Hematopoietic multipotent progenitor cell treated with erythropoietin and hydrocortisone succinate and interleukin-3 and kit ligand, for 6 days (in vitro differentiated cells): ENCODE measurements around the gene DOCK3.
A peak's percentile ranks its signal among the peaks of the same experiment; 100 is the strongest.
"Not testable (repeated sequence)": the region's sequence is repeated elsewhere in the genome, so short reads cannot be mapped to it uniquely, and the experiment has no call there.

ENCODE experiments used
- DNase-seq: peaks from one replicate; pipeline ENCODE4 v3.0.0-alpha.2; 2015

Gene DOCK3

DNA sequence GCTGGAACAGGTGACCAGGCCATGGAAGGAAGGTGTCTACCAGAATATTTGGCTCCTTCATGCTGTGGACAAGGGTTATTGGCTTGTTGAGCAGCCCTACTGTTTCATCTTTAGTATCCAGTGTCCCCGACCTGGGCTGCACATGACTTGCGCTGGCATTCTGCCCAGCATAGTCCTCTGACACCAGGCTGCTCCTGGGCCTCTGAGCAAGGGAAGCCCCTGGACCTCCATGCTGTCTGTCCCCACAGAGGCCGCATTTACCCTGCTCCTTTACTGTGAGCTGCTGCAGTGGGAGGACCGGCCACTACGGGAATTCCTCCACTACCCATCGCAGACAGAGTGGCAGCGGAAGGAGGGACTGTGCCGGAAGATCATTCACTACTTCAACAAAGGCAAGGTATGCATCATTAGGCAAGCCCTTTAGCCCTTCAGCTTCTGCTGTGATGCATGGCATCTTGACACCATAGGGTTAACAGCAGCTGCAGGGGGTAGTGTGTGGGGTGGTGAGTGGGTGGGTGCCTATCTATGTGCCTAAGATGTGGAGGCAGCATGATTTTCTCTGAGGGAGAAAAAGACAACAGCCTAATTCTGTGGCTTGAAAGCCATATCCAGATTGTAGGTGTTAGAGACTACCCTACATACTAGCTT, 666.4 kb downstream of the DOCK3 start:
- no peak for DNase-seq

DNA sequence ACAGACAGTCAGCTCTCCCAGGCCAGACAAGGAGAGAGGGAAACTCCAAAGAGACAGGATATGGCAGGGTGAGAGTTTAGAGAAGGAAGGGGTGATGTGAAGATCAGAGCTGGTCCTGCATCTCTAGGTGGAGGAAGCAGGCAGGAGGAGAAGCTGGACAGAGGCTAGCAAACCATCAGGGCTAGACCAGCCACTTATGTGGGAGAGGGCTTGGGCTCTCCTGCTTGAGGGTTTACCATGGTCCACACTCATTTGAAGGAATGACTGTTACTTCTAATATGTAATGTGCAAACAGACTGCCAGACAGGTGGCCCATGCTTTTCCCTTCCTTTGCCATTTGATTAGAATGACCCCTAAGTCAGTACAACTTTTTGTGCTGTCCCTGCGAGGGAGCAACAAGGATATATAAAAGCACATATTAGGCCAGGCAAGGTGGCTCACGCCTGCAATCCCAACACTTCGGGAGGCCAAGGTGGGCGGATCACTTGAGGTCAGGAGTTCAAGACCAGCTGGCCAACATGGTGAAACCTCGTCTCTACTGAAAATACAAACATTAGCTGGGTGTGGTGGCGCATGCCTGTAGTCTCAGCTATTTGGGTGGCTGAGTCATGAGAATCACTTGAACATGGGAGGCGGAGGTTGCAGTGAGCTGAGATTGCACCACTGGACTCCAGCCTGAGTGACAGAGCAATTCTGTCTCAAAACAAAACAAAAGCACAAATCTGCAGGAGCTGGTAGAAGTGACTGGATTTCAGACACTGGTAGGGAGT, 669.4 kb downstream of the DOCK3 start:
- DNase-seq, result no peak

DNA sequence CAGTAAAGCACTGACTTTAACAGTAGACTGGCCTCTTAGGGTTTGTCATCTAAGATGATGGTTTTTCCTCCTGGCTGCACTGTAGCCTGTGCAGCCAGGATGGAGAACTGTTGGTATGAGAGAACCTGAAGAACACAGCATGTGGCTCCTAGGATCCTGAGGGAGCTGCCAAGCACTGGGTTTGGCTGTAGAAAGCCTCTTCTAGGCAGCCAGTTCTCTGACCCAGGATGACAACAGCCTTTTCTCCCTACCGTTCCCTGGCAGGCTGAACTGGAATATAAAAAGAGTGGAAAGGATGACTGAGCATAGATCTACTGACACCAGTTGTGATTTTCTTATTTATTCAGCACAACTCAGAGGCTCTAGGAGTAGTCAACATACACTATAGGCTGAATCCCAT, 676.0 kb downstream of the DOCK3 start:
- no peak for DNase-seq

DNA sequence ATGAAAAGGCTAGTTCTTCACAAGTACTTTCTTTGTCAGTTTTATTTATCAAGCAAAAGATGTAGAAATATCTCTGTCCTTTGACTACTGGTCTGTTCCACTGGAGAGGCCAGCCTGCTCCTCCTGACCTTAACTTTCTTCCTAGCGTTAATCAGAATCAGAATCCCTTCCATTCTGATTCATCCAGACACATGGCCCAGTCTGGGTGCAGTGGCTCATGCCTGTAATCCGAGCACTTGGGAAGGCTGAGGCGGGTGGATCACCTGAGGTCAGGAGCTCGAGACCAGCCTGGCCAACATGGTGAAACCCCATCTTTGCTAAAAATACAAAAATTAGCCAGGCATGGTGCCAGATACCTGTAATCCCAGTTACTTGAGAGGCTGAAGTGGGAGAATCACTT, 678.4 kb downstream of the DOCK3 start:
- DNase-seq, result no peak

DNA sequence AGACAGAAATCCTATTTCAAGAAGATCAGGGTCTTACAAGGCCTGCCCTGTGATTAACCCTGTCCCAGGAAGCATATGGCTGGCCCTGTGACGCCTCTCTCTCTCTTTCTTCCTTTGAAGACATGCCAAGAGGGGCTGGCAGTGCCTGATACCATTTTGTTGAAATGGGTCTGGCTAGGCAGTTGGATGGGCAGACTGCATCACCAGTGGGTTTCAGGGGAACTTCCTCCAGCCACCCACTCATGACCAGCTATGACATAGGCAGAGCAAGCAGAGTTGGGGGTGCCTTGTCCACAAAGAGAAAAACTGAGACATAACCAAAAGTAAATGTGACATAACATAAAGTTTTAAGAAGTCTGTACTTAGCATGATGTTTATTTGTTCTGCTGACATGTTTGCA, 679.0 kb downstream of the DOCK3 start:
- DNase-seq, result peak; percentile 25

DNA sequence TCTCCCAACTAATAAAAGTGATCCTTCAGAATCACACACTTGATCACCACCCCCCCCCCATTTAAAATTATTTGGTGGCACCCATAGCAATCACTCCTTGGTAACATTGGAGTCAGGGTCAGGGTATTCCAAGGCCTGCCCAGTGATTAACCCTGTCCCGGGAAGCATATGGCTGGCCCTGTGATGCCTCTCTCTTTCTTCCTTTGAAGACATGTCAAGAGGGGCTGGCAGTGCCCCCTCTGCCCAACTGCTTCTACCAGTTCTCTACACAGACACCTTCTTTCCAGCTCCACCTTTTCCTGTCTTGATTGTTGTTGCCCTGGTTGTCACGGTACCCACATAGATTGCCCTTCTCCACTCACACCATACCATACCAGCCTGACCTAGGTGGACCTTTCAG, 679.4 kb downstream of the DOCK3 start:
- DNase-seq, result no peak

DNA sequence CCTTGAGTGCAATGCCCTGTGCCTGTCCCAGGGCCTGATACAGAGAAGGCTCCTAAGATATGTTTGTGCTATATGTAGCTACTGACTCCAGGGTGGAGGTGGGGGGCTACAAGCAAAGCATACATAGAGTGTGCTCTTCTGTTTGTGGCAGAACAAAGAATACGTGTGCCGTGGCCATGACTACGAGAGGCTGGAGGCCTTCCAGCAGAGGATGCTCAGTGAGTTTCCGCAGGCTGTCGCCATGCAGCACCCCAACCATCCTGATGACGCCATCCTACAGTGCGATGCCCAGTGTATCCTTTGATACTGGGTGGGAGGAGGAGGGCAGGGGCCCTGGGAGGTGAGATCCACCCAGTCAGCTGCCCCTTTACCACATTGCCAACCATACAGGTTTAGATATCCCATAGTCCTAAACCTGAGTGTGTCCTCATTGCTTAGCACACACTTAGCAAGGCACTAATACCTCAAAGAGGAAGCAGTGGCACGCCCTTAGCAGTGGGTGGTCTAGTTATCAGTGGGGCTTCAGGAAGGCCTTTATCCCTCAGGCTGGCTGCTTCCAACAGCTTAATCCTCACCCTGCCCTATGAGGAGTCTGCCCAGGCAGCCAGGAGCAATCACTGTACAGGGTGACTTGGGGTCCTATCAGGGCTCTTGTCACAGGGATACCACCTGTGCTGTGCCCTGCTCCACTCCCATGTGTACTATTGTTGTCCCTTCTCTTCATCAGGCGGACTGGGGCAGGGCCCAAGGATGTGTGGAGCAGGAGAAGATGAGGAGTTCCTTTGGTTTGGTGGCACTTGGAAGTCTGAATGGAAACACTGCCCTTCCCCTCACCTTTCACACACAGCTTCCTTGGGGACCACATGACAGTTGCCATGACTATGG, 680.2 kb downstream of the DOCK3 start:
- no peak for DNase-seq

DNA sequence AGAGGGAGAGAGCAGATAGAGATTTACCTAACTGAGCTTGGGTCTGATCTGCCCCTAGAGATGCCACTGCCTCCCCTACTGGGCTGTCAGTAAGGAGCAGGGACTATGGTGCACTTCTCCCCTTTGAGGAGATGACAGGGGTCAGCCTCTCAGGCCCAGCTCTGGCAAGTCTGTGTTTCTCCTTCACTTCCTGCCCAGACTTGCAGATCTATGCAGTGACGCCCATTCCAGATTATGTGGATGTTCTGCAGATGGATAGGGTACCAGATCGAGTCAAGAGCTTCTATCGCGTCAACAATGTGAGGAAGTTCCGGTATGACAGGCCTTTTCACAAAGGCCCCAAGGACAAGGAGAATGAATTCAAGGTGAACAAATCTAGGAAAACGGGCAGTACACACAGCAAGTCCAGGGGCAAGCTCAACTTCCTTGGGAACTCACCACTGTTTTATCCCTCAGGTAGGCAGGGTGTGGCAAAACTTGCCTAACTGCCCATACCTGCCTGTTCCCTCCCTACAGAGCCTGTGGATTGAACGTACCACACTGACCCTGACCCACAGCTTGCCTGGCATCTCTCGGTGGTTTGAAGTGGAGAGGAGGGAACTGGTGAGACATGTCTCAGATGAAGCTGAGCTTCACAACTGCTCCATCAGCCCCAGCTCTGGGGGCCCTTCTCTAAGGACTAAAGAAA, 681.3 kb downstream of the DOCK3 start:
- DNase-seq, result no peak

DNA sequence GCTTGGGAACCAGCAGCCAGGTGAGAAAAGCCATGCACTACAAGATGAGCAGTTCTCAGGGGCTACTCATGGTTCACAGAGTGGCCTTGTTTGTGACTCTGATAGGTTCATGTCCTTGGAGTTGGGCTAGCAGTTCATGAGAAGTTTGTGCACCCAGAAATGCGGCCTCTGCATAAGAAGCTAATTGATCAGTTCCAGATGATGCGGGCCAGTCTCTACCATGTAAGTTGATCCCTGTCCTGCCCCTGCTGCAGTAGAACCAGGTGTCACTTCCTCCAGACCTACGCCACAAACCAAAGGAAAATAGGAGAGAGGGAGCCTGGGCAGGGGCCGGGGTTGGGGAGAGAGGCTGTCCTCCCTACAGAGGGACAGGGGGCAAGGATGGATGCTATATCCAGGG, 683.1 kb downstream of the DOCK3 start:
- no peak for DNase-seq

DNA sequence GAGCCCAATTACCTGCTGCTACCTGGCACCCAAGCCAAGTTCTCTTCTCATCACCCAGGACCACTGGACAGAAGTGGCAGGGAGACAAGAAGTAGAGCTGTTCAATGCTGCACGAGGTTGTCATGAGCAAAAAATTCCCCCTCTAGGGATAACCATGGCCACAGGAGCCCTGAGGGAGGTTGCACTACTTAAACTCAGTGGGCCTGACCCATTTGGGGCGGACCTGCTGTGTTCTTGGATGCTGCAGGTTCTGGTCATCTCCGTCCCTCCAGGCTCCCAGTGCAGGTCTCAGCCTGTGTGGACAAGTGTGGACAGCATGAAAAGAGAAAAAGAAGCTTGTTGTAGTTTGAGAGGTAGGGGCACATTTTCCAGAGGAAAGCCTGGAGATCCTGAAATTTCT, 684.3 kb downstream of the DOCK3 start:
- no peak for DNase-seq

DNA sequence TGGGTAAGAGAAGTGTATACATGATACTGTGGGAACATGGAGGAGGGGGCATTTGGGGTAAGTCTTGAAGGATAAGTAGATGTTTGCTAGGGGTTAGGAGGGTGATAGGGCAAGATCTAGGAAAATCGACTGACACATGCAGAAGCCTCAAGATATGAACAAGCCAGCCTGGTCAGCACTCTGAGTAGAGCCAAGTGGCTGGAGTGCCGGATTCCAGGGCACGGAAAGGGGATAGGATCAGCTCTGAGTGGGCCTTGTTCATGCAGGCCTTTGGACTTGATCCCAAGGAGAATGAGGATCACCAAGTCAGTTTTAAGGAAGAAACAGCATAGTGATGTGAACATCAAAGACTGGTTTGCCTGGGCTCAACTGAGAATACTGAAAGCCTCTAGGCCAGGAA, 686.1 kb downstream of the DOCK3 start:
- no peak for DNase-seq

DNA sequence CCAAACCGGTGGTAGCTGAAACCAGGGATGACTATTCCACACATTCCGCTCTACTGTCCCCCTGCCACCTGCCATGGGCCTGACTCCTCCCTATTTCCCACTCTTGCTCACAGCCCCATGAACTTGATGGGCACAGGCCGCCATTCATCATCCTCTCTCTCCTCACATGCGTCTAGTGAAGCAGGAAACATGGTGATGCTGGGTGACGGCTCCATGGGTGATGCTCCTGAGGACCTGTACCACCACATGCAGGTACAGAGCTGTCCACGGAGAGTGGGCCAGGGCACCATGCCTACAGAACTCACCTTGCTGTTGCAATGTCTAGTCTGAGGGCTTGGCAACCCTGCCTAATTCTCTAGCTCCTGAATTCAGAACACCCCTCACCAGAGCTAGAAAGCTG, 687.0 kb downstream of the DOCK3 start:
- no peak for DNase-seq

DNA sequence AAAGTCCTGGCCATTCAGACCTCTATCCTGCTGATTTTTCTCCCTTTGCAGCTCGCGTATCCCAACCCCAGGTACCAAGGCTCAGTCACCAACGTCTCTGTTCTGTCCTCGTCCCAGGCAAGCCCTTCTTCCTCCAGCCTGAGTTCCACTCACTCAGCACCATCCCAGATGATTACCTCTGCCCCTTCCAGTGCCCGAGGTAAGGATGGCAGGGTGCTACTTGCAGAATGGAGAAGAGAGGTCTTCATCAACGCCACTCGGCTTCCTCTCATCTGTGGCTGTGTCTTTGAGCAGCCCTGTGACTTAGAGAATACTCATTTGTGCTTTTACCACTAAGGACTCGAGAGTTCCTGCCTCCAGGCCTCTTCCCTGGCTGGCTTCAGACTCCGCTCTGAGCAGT, 687.7 kb downstream of the DOCK3 start:
- no peak for DNase-seq

DNA sequence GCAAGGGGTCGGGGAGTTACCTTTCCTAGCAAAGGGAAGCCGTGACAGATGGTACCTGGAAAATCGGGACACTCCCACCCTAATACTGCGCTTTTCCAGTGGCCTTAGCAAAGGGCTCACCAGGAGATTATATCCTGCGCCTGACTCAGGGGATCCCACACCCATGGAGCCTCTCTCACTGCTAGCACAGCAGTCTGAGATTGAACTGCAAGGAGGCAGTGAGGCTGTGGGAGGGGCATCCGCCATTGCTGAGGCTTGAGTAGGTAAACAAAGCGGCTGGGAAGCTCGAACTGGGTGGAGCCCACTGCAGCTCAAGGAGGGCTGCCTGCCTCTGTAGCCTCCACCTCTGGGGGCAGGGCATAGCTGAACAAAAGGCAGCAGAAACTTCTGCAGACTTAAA, 693.5 kb downstream of the DOCK3 start:
- not testable (repeated sequence) for DNase-seq

DNA sequence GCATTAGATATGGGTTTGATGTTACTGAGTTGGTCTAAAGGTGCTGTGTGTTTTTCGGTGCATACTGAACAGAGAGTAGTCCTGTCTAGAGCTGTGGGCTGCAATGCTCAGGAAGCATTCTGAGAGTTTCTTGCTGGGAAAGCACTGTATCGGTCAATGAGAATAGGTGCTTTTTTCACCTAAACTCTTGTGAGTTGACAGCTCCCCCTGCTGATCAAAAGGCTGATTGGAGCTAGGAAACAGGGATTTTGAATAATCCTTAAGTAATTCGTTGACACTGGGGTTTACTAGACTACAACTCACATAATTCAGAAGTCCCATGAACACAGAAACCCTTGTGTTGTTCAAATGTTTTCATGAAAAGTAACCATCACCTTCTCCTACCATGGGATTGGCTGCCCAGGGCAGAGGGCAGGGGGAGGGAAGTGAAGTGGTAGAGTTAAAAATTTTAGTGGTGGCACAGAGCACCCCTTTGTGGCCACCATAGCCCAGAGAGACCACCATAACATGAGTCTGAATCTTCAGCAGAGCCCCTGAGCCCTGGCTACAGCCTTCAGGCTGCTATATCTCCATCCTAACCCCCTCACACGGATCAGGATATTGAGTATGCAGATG, 697.3 kb downstream of the DOCK3 start:
- DNase-seq, result peak; percentile 85

DNA sequence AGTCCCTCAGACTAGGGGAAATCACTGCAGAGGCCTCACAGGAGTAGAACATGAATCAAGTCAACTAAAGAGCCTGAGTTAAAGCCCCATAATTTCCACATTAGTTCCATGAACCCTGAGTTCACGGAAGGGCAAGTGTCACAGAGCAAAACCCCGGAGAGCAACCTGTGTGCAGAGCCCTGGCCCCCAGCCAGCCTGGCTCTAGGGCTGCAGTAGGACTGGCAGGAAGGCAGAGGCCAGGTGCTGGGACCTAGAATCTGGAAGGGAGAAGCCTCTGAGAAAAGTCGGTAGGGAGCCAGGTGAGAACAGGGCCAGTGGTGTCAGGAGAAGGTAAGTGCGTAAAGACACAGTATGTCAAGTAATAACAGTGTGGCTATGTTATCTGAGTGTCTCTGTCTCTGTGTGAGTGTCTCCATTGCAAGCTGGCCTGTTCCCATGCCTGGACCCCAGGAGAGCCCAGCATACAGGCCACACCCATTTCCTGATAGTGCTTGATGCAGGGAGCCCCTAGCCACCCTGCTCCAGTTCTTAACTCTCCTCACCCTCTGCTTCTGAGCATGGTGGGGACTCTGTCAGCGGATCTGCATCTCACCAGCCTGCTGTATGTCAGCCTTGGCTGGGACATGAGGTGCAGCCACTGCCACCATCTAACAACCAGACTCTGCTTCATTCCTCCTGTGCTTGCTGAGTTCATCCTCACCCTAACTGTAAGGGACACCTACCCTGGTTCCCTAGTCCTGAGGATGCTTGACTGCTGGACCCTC, 699.1 kb downstream of the DOCK3 start:
- no peak for DNase-seq

DNA sequence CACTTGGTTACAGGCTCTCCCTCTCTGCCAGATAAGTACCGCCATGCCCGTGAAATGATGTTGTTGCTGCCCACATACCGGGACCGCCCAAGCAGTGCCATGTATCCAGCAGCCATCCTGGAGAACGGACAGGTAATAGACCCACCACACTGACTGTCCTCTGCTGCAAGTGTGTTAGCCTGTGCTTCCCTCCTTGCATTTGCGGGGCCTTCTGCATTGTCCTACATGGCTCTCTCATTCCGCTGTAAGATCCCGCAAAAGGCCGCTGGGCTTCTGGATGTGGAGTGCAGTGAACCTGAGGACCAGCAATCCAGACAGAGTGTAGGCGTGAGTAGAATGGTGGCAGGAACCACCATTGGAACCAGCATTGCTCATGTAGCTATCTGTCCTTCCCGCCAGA, 699.7 kb downstream of the DOCK3 start:
- no peak for DNase-seq

DNA sequence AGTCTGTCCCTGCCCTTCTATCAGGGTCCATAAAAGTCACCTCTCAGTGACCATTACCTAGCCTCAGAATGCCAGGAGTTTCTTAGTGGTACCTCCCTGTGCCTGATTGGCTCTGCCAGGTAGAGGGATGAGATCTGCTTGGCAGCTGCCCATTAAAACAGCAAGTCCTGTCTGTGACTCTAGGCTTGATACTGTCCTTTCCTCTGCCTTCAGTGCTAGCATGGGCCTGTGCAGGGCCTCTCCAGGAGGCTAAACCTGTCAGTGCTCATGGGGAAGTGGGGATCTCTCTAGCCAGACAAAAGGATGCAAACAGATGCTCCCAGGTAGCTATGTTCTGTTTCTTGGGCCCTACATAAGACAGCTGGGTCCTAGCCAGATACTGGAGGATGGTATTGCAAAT, 700.4 kb downstream of the DOCK3 start:
- DNase-seq, result no peak

DNA sequence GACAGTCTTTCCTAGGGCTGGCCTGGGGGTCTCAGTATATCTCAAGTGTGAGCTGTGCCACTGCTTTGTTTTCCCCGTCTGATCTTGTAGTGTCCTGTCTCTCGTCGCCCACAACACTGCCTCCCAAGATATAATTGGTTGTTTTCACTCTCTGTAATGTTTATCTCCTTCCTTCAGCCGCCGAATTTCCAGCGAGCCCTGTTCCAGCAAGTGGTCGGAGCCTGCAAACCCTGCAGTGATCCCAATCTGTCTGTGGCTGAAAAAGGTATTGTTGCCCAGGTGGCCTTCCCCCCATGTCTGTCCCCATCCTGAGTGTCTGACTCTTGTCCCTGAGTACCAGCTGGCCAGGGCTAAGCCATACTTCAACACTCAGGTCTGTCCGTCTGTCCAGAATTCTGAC, 700.8 kb downstream of the DOCK3 start:
- DNase-seq, result no peak

DNA sequence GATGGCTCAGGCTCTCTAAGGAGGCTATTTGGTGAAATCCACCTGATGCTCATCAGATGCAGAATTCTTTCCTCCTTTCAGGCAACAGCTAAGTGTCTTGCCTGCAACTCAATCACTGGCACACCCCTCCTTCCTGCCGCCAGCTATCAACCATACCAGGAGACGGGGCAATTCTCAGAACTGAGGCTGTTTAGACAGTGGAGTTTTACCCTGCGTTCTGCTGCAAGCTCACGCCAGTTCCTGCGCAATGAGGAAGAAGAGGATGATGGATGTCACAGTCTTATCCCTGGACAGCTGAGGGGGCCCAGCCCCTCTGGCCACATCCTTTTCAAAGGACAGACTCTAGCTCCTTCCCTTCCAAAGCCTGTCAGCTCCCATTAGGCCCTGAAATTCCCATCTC, 703.3 kb downstream of the DOCK3 start:
- DNase-seq, result peak; percentile 47

DNA sequence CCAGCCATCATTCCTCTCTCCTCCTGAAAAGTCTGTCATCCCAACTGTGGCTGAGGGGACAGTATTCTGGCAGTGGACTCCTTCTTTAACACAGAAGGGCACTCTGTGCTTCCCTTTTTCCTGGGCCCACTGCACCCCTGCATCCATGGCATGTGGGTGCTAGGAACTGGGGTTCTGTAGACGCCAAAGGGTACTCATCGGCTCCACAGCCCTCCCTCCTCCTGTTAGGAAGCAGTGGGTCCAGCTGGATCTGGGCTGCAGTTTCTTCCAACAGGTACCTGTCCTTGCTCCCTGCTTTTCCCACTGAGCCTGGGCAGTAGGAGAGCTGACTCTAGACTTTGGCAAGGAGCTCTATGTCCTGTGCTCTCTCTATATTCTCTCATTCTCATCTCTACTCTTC, 704.0 kb downstream of the DOCK3 start:
- DNase-seq, result no peak

DNA sequence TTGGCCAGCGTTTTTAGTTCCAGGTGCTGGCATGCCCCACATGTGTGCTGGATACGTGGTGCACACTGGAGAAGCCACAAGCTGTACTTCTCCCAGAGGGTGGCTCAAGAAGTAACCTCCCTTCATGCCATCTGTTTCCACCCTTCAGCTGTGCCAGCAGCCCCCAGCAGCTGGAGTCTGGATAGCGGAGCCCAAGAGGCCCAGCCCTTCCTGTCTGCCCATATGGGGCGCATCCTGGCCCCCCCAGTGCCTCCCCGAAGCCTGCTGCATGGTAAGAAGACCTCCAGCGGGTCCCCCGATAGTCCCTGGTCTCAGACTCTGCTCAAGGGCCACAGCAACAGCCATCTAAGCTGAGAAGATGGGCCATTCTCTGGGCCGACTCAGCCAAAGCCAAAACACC, 704.6 kb downstream of the DOCK3 start:
- DNase-seq, result peak; percentile 79
